Transverse colon (tissue), 4 donors: ENCODE measurements around the gene RABIF. TPM values are rescaled to one million over a fixed set of nuclear protein-coding genes. Genes with fewer than 3 reads are reported as not detected.

Experiments
- DNase-seq: peaks from one replicate; pipeline ENCODE4 v3.0.0-alpha.2; 2019
- H3K27ac ChIP-seq, 4 donors: fragments of 200-600 bp; sonication (generic); 2 replicates each; pipeline ENCODE4 v1.5.1; 2016 to 2018; ENCODE audit warnings: inconsistent platforms in 4 of 4
- H3K27me3 ChIP-seq: fragments of 200-600 bp; sonication (generic); 2 replicates; pipeline ENCODE4 v1.5.1; 2017; ENCODE audit warnings: inconsistent platforms
- H3K36me3 ChIP-seq, 4 donors: fragments of 200-600 bp; sonication (generic); 2 replicates each; pipeline ENCODE4 v1.5.1; 2017 to 2019; ENCODE audit warnings: inconsistent platforms in 4 of 4
- H3K4me1 ChIP-seq, 4 donors: fragments of 200-600 bp; sonication (generic); 2 replicates each; pipeline ENCODE4 v1.5.1; 2017 to 2020; ENCODE audit warnings: inconsistent platforms in 4 of 4
- H3K4me3 ChIP-seq, 4 donors: fragments of 200-600 bp; sonication (generic); 1 replicate in 1 of 4; 2 replicates in 3 of 4; pipeline versions ENCODE4 v1.5.1 to v1.6.1; 2017 to 2019; ENCODE audit warnings: inconsistent platforms in 4 of 4
- H3K9me3 ChIP-seq, 2 donors: fragments of 200-600 bp; sonication (generic); 2 replicates each; pipeline ENCODE4 v1.5.1; 2017 to 2019; ENCODE audit warnings: inconsistent platforms in 2 of 2
- CTCF ChIP-seq, 5 experiments: fragments of 200-600 bp in 3 of 5; fragments of 450-650 bp in 2 of 5; sonication (generic) in 3 of 5; IDR thresholded peaks; 1 replicate in 2 of 5; 2 replicates in 3 of 5; pipeline ENCODE4 v1.5.1; 2016 to 2017; ENCODE audit warnings: antibody characterized with exemption in 5 of 5, inconsistent platforms in 3 of 5, mild to moderate bottlenecking in 2 of 5, moderate library complexity in 1 of 5
- EP300 ChIP-seq: sonication (generic); formaldehyde crosslinking; IDR thresholded peaks from one replicate; pipeline ENCODE4 v1.6.1; 2017; ENCODE audit warnings: antibody characterized with exemption, low read depth
- POLR2A ChIP-seq: fragments of 450-650 bp; IDR thresholded peaks from one replicate; pipeline ENCODE4 v1.6.1; 2016; ENCODE audit warnings: antibody characterized with exemption, mild to moderate bottlenecking, moderate library complexity
- POLR2AphosphoS5 ChIP-seq, 3 donors: sonication (generic); formaldehyde crosslinking; IDR thresholded peaks; one replicate each; pipeline ENCODE4 v1.6.1; 2016; ENCODE audit warnings: antibody characterized with exemption in 3 of 3
- WGBS, 2 donors: methylation state at CpG; one replicate each; pipeline ENCODE4 v1.1.5; 2018; ENCODE audit warnings: low coverage in 1 of 2; 5-methylcytosine and 5-hydroxymethylcytosine counted together
- in situ Hi-C, 4 donors: fragments of 200-750 bp; cut with MboI; loops; one replicate each; pipeline versions ENCODE4 v1.15.0 to v1.15.1; 2017; ENCODE audit warnings: low sequenced_read_pairs in 3 of 4, low pct_ligation_motif_present in 1 of 4, low pct_unique_long_range_greater_than_20kb in 1 of 4
- intact Hi-C: fragments of 100-400 bp; cut with DNase I; formaldehyde crosslinking; loops from one replicate; pipeline ENCODE4 v1.15.1; 2023; ENCODE audit warnings: low total_unique reads
- total RNA-seq, 4 donors: library from RNA; depleted of rRNA; stranded (reverse); fragments of >200 nt; gene quantifications; one replicate each; pipeline ENCODE4 v1.1.0, GENCODE V29; 2016

Gene RABIF
- total RNA-seq, 4 donors from 2014 or later, result 0.75 to 10.9 (median 4.9) TPM

GRCh38 chr1:202843081-202843480 is 45.9 kb downstream of the RABIF start:
- TF ChIP-seq POLR2AphosphoS5 (IDR thresholded peaks at IDR 0.05), result no peak
- no peak for TF ChIP-seq CTCF (IDR thresholded peaks at IDR 0.05)
- no peak for TF ChIP-seq POLR2A
- no peak for TF ChIP-seq EP300

GRCh38 chr1:202837746-202838262 is 51.1 kb downstream of the RABIF start:
- H3K27ac ChIP-seq, result no peak overlapping the region

More at GRCh38 chr1:202843081-202843480, 45.9 kb downstream of the RABIF start:
- WGBS, 2 donors, result 91% methylated on average over 11 of the region's 11 CpGs; no CpG with 5 or more reads in 1 of the 2 donors
- Histone ChIP-seq H3K27me3 (no peaks in the 10 kb centered on the region), H3K36me3 (no peaks in the 10 kb centered on the region), H3K9me3 (no peaks in the 10 kb centered on the region), H3K4me1 (no peaks in the 10 kb centered on the region), H3K27ac (no peak overlapping the region), H3K4me3 (no peak overlapping the region)
- no peak for DNase-seq
- in situ Hi-C loops (no loop called here), intact Hi-C loops (loop anchor here (5.0 kb wide), 1 partner anchor 1566 kb away; no protein-coding TSS in a partner anchor)

GRCh38 chr1:202836623-202837403 is 52.1 kb downstream of the RABIF start:
- H3K9me3 ChIP-seq, result no peaks in the 10 kb centered on the region
- intact Hi-C loops, result no loop called here

More at GRCh38 chr1:202837746-202838262, 51.1 kb downstream of the RABIF start:
- Histone ChIP-seq H3K27me3 (no peaks in the 10 kb centered on the region), H3K4me1 (peaks cover 0 to 6% (median 1%) of the 10 kb centered on the region in 4 donors), H3K36me3 (no peaks in the 10 kb centered on the region), H3K9me3 (no peaks in the 10 kb centered on the region), H3K4me3 (no peak overlapping the region)
- 87 to 88% methylated on average over 4 to 5 of the region's 5 CpGs for WGBS, 2 donors
- in situ Hi-C loops, result no loop called here
- no peak for DNase-seq
- TF ChIP-seq EP300 (no peak), CTCF (IDR thresholded peaks at IDR 0.05) (no peak), POLR2AphosphoS5 (IDR thresholded peaks at IDR 0.05) (no peak), POLR2A (no peak)
- intact Hi-C loops, result no loop called here

More at GRCh38 chr1:202836623-202837403, 52.1 kb downstream of the RABIF start:
- H3K27ac ChIP-seq, result no peak overlapping the region
- in situ Hi-C loops, result no loop called here
- H3K4me3 ChIP-seq, result no peak overlapping the region
- no peaks in the 10 kb centered on the region for H3K36me3 ChIP-seq
- peaks cover 0 to 6% (median 1%) of the 10 kb centered on the region in 4 donors for H3K4me1 ChIP-seq
- DNase-seq, result no peak
- 64 to 79% methylated on average over 5 of the region's 5 CpGs for WGBS, 2 donors
- TF ChIP-seq EP300, result no peak
- TF ChIP-seq CTCF (IDR thresholded peaks at IDR 0.05), result no peak
- TF ChIP-seq POLR2AphosphoS5 (IDR thresholded peaks at IDR 0.05), result no peak
- no peak for TF ChIP-seq POLR2A
- no peaks in the 10 kb centered on the region for H3K27me3 ChIP-seq
